Neural crest cell (in vitro differentiated cells): ENCODE measurements around the gene DHRS7C. TPM values are rescaled to one million over a fixed set of nuclear protein-coding genes. Genes with fewer than 3 reads are reported as not detected.

Experiments used
- DNase-seq: peaks from one replicate; pipeline ENCODE4 v3.0.0; 2021; ENCODE audit warnings: low read depth, mixed read lengths, low spot score
- H3K27ac Mint-ChIP-seq: one replicate; pipeline ENCODE4 v1.8.0; 2021; ENCODE audit warnings: mild to moderate bottlenecking, mixed read lengths; ENCODE audit not compliant: unreplicated experiment
- H3K27me3 Mint-ChIP-seq: 2 replicates; pipeline ENCODE4 v1.8.0; 2021; ENCODE audit warnings: low read depth, mild to moderate bottlenecking, mixed read lengths
- H3K36me3 Mint-ChIP-seq: 2 replicates; pipeline ENCODE4 v1.8.0; 2021; ENCODE audit warnings: low read depth, mild to moderate bottlenecking, mixed read lengths
- H3K4me1 Mint-ChIP-seq: 2 replicates; pipeline ENCODE4 v1.8.0; 2021; ENCODE audit warnings: mixed read lengths
- H3K4me3 Mint-ChIP-seq: one replicate; pipeline ENCODE4 v1.8.0; 2021; ENCODE audit warnings: mild to moderate bottlenecking, mixed read lengths
- H3K9me3 Mint-ChIP-seq: 2 replicates; pipeline ENCODE4 v1.8.0; 2021; ENCODE audit warnings: mixed read lengths
- CTCF ChIP-seq: fragments of 200-600 bp; sonication (generic); conservative IDR thresholded peaks from 2 replicates; pipeline ENCODE4 v1.5.0; 2021; ENCODE audit warnings: antibody characterized with exemption, mild to moderate bottlenecking
- total RNA-seq: library from RNA; stranded (reverse); gene quantifications from 2 replicates; pipeline ENCODE4 v1.2.1, GENCODE V29; 2021

DHRS7C gene
- total RNA-seq, 1 donor from 2014 or later = not detected

- DNase-seq = no peak
- no peak within 1 kb of the TSS for H3K27ac Mint-ChIP-seq
- H3K36me3 Mint-ChIP-seq = no peaks in the 10 kb centered on the region
- no peak within 1 kb of the TSS for H3K4me3 Mint-ChIP-seq
- H3K9me3 Mint-ChIP-seq = no peaks in the 10 kb centered on the region
- TF ChIP-seq CTCF = no peak
- no peaks in the 10 kb centered on the region for H3K4me1 Mint-ChIP-seq
- H3K27me3 Mint-ChIP-seq = no peaks in the 10 kb centered on the region
Measured at GRCh38 chr17:9821921-9822320, 30.5 kb upstream of the DHRS7C start, which contains the start of gene GSG1L2. Gene GSG1L2 (minus strand): TSS chr17:9822079. CDS start chr17:9822071, 8 bp downstream.

- H3K36me3 Mint-ChIP-seq = no peaks in the 10 kb centered on the region
Measured at GRCh38 chr17:9820448-9820847, 29.1 kb upstream of the DHRS7C start.

GRCh38 chr17:9818760-9819159 lies 27.4 kb upstream of the DHRS7C start:
- Mint-ChIP-seq H3K4me3 (no peak overlapping the region), H3K9me3 (no peaks in the 10 kb centered on the region), H3K27me3 (no peaks in the 10 kb centered on the region), H3K27ac (no peak overlapping the region), H3K36me3 (no peaks in the 10 kb centered on the region), H3K4me1 (no peaks in the 10 kb centered on the region)
- TF ChIP-seq CTCF = no peak
- no peak for DNase-seq

More at GRCh38 chr17:9820448-9820847, 29.1 kb upstream of the DHRS7C start:
- H3K27me3 Mint-ChIP-seq = no peaks in the 10 kb centered on the region
- TF ChIP-seq CTCF = no peak
- H3K4me1 Mint-ChIP-seq = no peaks in the 10 kb centered on the region
- H3K9me3 Mint-ChIP-seq = no peaks in the 10 kb centered on the region
- H3K27ac Mint-ChIP-seq = no peak overlapping the region
- H3K4me3 Mint-ChIP-seq = no peak overlapping the region
- no peak for DNase-seq

- Mint-ChIP-seq H3K4me3 (no peak overlapping the region), H3K9me3 (no peaks in the 10 kb centered on the region), H3K4me1 (no peaks in the 10 kb centered on the region), H3K27ac (no peak overlapping the region), H3K27me3 (no peaks in the 10 kb centered on the region), H3K36me3 (no peaks in the 10 kb centered on the region)
- peak; percentile 4 for DNase-seq
- no peak for TF ChIP-seq CTCF
Measured at GRCh38 chr17:9817086-9817485, 25.7 kb upstream of the DHRS7C start.

GRCh38 chr17:9816472-9816871 lies 25.1 kb upstream of the DHRS7C start:
- H3K4me1 Mint-ChIP-seq = no peaks in the 10 kb centered on the region
- no peaks in the 10 kb centered on the region for H3K27me3 Mint-ChIP-seq
- H3K4me3 Mint-ChIP-seq = no peak overlapping the region
- no peak overlapping the region for H3K27ac Mint-ChIP-seq
- TF ChIP-seq CTCF = no peak
- DNase-seq = no peak
- no peaks in the 10 kb centered on the region for H3K9me3 Mint-ChIP-seq
- no peaks in the 10 kb centered on the region for H3K36me3 Mint-ChIP-seq
